Measurements from ENCODE around the gene LSM5. TPM values are rescaled to one million over a fixed set of nuclear protein-coding genes. Genes with fewer than 3 reads are reported as not detected.

The LSM5 gene
- total RNA-seq, 1 donor from 2014 or later, result 48.0 TPM

GRCh38 chr7:32516551-32517100 lies 26.4 kb upstream of the LSM5 start:
- Mint-ChIP-seq H3K4me1 (no peaks in the 10 kb centered on the region), H3K36me3 (peaks cover 80% of the 10 kb centered on the region), H3K27me3 (ENCODE audit: low read depth) (no peaks in the 10 kb centered on the region), H3K4me3 (no peak overlapping the region), H3K27ac (no peak overlapping the region), H3K9me3 (peaks cover 74% of the 10 kb centered on the region)
- no peak for DNase-seq (ENCODE audit: low spot score in 2 of 2, unreplicated experiment in 2 of 2)
- no peak for TF ChIP-seq CTCF (IDR thresholded peaks at IDR 0.05; ENCODE audit: unreplicated experiment)

- TF ChIP-seq CTCF (IDR thresholded peaks at IDR 0.05; ENCODE audit: unreplicated experiment), result no peak
- no peak overlapping the region for H3K4me3 Mint-ChIP-seq
- peaks cover 74% of the 10 kb centered on the region for H3K9me3 Mint-ChIP-seq
- DNase-seq (ENCODE audit: low spot score in 2 of 2, unreplicated experiment in 2 of 2), result no peak
- no peak overlapping the region for H3K27ac Mint-ChIP-seq
- no peaks in the 10 kb centered on the region for H3K4me1 Mint-ChIP-seq
- H3K27me3 Mint-ChIP-seq (ENCODE audit: low read depth), result no peaks in the 10 kb centered on the region
- peaks cover 81% of the 10 kb centered on the region for H3K36me3 Mint-ChIP-seq
These were observed 25.8 kb upstream of the LSM5 start for GRCh38 chr7:32515890-32516550.

- H3K9me3 Mint-ChIP-seq, result peaks cover 65% of the 10 kb centered on the region
- H3K36me3 Mint-ChIP-seq, result peaks cover 85% of the 10 kb centered on the region
- TF ChIP-seq CTCF (IDR thresholded peaks at IDR 0.05; ENCODE audit: unreplicated experiment), result no peak
- no peak overlapping the region for H3K27ac Mint-ChIP-seq
- no peaks in the 10 kb centered on the region for H3K4me1 Mint-ChIP-seq
- no peak overlapping the region for H3K4me3 Mint-ChIP-seq
- H3K27me3 Mint-ChIP-seq (ENCODE audit: low read depth), result no peaks in the 10 kb centered on the region
- no peak for DNase-seq (ENCODE audit: low spot score in 2 of 2, unreplicated experiment in 2 of 2)
These were observed 23.0 kb upstream of the LSM5 start for GRCh38 chr7:32513210-32513609.

GRCh38 chr7:32511791-32512190 lies 21.6 kb upstream of the LSM5 start:
- Mint-ChIP-seq H3K4me3 (no peak overlapping the region), H3K4me1 (no peaks in the 10 kb centered on the region), H3K27ac (no peak overlapping the region), H3K36me3 (peaks cover 90% of the 10 kb centered on the region), H3K27me3 (ENCODE audit: low read depth) (no peaks in the 10 kb centered on the region), H3K9me3 (peaks cover 69% of the 10 kb centered on the region)
- TF ChIP-seq CTCF (IDR thresholded peaks at IDR 0.05; ENCODE audit: unreplicated experiment), result no peak
- no peak for DNase-seq (ENCODE audit: low spot score in 2 of 2, unreplicated experiment in 2 of 2)

GRCh38 chr7:32507414-32507813 lies 17.2 kb upstream of the LSM5 start:
- DNase-seq (ENCODE audit: low spot score in 2 of 2, unreplicated experiment in 2 of 2), result no peak
- TF ChIP-seq CTCF (IDR thresholded peaks at IDR 0.05; ENCODE audit: unreplicated experiment), result no peak
- Mint-ChIP-seq H3K9me3 (peaks cover 27% of the 10 kb centered on the region), H3K27ac (no peak overlapping the region), H3K27me3 (ENCODE audit: low read depth) (no peaks in the 10 kb centered on the region), H3K4me3 (no peak overlapping the region), H3K36me3 (peaks cover 47% of the 10 kb centered on the region), H3K4me1 (no peaks in the 10 kb centered on the region)

Data from mesothelial cell of epicardium (in vitro differentiated cells).